NB4 (cell line): ENCODE results near the gene OPCML.

Experiments
- DNase-seq: peaks from one replicate; pipeline ENCODE4 v3.0.0; 2010; ENCODE audit warnings: low read depth
- H3K4me3 ChIP-seq: one replicate; pipeline ENCODE4 v1.5.1; 2011; ENCODE audit warnings: mild to moderate bottlenecking, low read depth, low read length, moderate library complexity
- CTCF ChIP-seq: IDR thresholded peaks from one replicate; pipeline ENCODE4 v1.5.1; 2012; ENCODE audit warnings: low read depth, low read length
- MAX ChIP-seq: IDR thresholded peaks from 2 replicates; pipeline ENCODE4 v1.6.1; 2011; ENCODE audit warnings: low read depth, low read length
- MYC ChIP-seq: IDR thresholded peaks from 2 replicates; pipeline ENCODE4 v1.6.1; 2011; ENCODE audit warnings: low read depth, low read length
- POLR2A ChIP-seq: IDR thresholded peaks from 2 replicates; pipeline ENCODE4 v1.6.1; 2011; ENCODE audit warnings: mild to moderate bottlenecking; ENCODE audit not compliant: insufficient read length; ENCODE audit errors: extremely low read depth

Gene OPCML

GRCh38 chr11:133399855-133400625, 132.3 kb downstream of the OPCML start:
- H3K4me3 ChIP-seq, result no peak overlapping the region
- TF ChIP-seq MYC (no peak), CTCF (no peak)
- DNase-seq, result no peak

- H3K4me3 ChIP-seq, result no peak overlapping the region
- TF ChIP-seq POLR2A, result no peak
- DNase-seq, result no peak
Observed at GRCh38 chr11:133399294-133399693, 133.0 kb downstream of the OPCML start.

GRCh38 chr11:133390803-133391202, 141.5 kb downstream of the OPCML start:
- TF ChIP-seq MYC (no peak), MAX (no peak), CTCF (no peak), POLR2A (no peak)
- no peak overlapping the region for H3K4me3 ChIP-seq
- no peak for DNase-seq

- no peak for TF ChIP-seq CTCF
- TF ChIP-seq POLR2A, result no peak
- no peak for TF ChIP-seq MAX
- no peak for TF ChIP-seq MYC
- no peak overlapping the region for H3K4me3 ChIP-seq
- DNase-seq, result no peak
Observed at GRCh38 chr11:133388975-133389568, 143.2 kb downstream of the OPCML start.

- no peak for TF ChIP-seq MYC
- TF ChIP-seq CTCF, result no peak
- TF ChIP-seq POLR2A, result no peak
- no peak for TF ChIP-seq MAX
- no peak overlapping the region for H3K4me3 ChIP-seq
- DNase-seq, result no peak
Observed at GRCh38 chr11:133388260-133388659, 144.0 kb downstream of the OPCML start.

- DNase-seq, result no peak
- no peak overlapping the region for H3K4me3 ChIP-seq
Observed at GRCh38 chr11:133386852-133387251, 145.4 kb downstream of the OPCML start.

More at GRCh38 chr11:133386852-133387251, 145.4 kb downstream of the OPCML start:
- TF ChIP-seq MYC (no peak), CTCF (no peak), MAX (no peak), POLR2A (no peak)
